Suprapubic skin (tissue), 4 donors: ENCODE measurements around the gene NINL. TPM values are rescaled to one million over a fixed set of nuclear protein-coding genes. Genes with fewer than 3 reads are reported as not detected.

ENCODE experiments used
- DNase-seq, 2 donors: peaks; one replicate each; pipeline ENCODE4 v3.0.0-alpha.2; 2019; ENCODE audit warnings: low spot score in 2 of 2
- H3K27ac ChIP-seq: fragments of 200-600 bp; sonication (generic); one replicate; pipeline ENCODE4 v1.5.1; 2019
- H3K27me3 ChIP-seq: fragments of 200-600 bp; sonication (generic); one replicate; pipeline ENCODE4 v1.5.1; 2019
- H3K36me3 ChIP-seq: fragments of 200-600 bp; sonication (generic); one replicate; pipeline ENCODE4 v1.5.1; 2019
- H3K4me1 ChIP-seq: fragments of 200-600 bp; sonication (generic); one replicate; pipeline ENCODE4 v1.5.1; 2019
- H3K4me3 ChIP-seq: fragments of 200-600 bp; sonication (generic); one replicate; pipeline ENCODE4 v1.5.1; 2019; ENCODE audit warnings: mild to moderate bottlenecking
- H3K9me3 ChIP-seq: fragments of 200-600 bp; sonication (generic); one replicate; pipeline ENCODE4 v1.5.1; 2019
- CTCF ChIP-seq, 2 donors: fragments of 200-600 bp in 1 of 2; fragments of 450-650 bp in 1 of 2; sonication (generic) in 1 of 2; IDR thresholded peaks; one replicate each; pipeline ENCODE4 v1.5.1; 2016 to 2019; ENCODE audit warnings: antibody characterized with exemption in 2 of 2, mild to moderate bottlenecking in 1 of 2, moderate library complexity in 1 of 2
- EP300 ChIP-seq: sonication (generic); formaldehyde crosslinking; IDR thresholded peaks from one replicate; pipeline ENCODE4 v1.6.1; 2017; ENCODE audit warnings: antibody characterized with exemption
- POLR2A ChIP-seq, 2 donors: fragments of 450-650 bp; IDR thresholded peaks; one replicate each; pipeline ENCODE4 v1.6.1; 2017; ENCODE audit warnings: antibody characterized with exemption in 2 of 2, mild to moderate bottlenecking in 2 of 2, moderate library complexity in 2 of 2
- POLR2AphosphoS5 ChIP-seq, 3 donors: sonication (generic); formaldehyde crosslinking; IDR thresholded peaks; one replicate each; pipeline ENCODE4 v1.6.1; 2017; ENCODE audit warnings: antibody characterized with exemption in 3 of 3
- WGBS: methylation state at CpG from one replicate; pipeline ENCODE4 v1.1.5; 2018; 5-methylcytosine and 5-hydroxymethylcytosine counted together
- total RNA-seq, 4 donors: library from RNA; depleted of rRNA; stranded (reverse); fragments of >200 nt; gene quantifications; one replicate each; pipeline ENCODE4 v1.1.0, GENCODE V29; 2016

NINL gene
- total RNA-seq, 4 donors from 2014 or later, result 2.0 to 6.9 (median 2.6) TPM

GRCh38 chr20:25493137-25493536 lies 92.2 kb downstream of the NINL start:
- Histone ChIP-seq H3K27ac (no peak overlapping the region), H3K36me3 (peaks cover 10% of the 10 kb centered on the region), H3K4me1 (peaks cover 6% of the 10 kb centered on the region), H3K4me3 (no peak overlapping the region), H3K27me3 (no peaks in the 10 kb centered on the region), H3K9me3 (no peaks in the 10 kb centered on the region)
- WGBS, result 92% methylated on average over 10 of the region's 10 CpGs
- DNase-seq, result peak in 1 of 2 donors; percentile 69
- no peak for TF ChIP-seq POLR2A (IDR thresholded peaks at IDR 0.05)
- no peak for TF ChIP-seq POLR2AphosphoS5 (IDR thresholded peaks at IDR 0.05)
- TF ChIP-seq EP300, result no peak
- no peak for TF ChIP-seq CTCF (IDR thresholded peaks at IDR 0.05)

- TF ChIP-seq POLR2AphosphoS5 (IDR thresholded peaks at IDR 0.05), result no peak
- no peak for TF ChIP-seq POLR2A (IDR thresholded peaks at IDR 0.05)
- no peak for TF ChIP-seq CTCF (IDR thresholded peaks at IDR 0.05)
- TF ChIP-seq EP300, result no peak
- H3K9me3 ChIP-seq, result no peaks in the 10 kb centered on the region
- peak in 1 of 2 donors; percentile 73 for DNase-seq
- no peak overlapping the region for H3K27ac ChIP-seq
- peaks cover 12% of the 10 kb centered on the region for H3K36me3 ChIP-seq
- 82% methylated on average over 11 of the region's 12 CpGs for WGBS
- H3K4me1 ChIP-seq, result peaks cover 15% of the 10 kb centered on the region
- no peak overlapping the region for H3K4me3 ChIP-seq
- no peaks in the 10 kb centered on the region for H3K27me3 ChIP-seq
Measured at GRCh38 chr20:25491446-25492038, 93.8 kb downstream of the NINL start.

GRCh38 chr20:25490656-25491445 lies 94.5 kb downstream of the NINL start:
- Histone ChIP-seq H3K27me3 (no peaks in the 10 kb centered on the region), H3K4me1 (peaks cover 18% of the 10 kb centered on the region), H3K9me3 (no peaks in the 10 kb centered on the region), H3K4me3 (no peak overlapping the region), H3K27ac (no peak overlapping the region), H3K36me3 (peaks cover 12% of the 10 kb centered on the region)
- WGBS, result 93% methylated on average over 4 of the region's 15 CpGs
- no peak for TF ChIP-seq POLR2A (IDR thresholded peaks at IDR 0.05)
- TF ChIP-seq CTCF (IDR thresholded peaks at IDR 0.05), result no peak
- no peak for TF ChIP-seq POLR2AphosphoS5 (IDR thresholded peaks at IDR 0.05)
- no peak for TF ChIP-seq EP300
- peak in 1 of 2 donors; percentile 72 for DNase-seq

- DNase-seq, result peak in 1 of 2 donors; percentile 70
- H3K36me3 ChIP-seq, result peaks cover 12% of the 10 kb centered on the region
- H3K9me3 ChIP-seq, result no peaks in the 10 kb centered on the region
- H3K4me1 ChIP-seq, result peaks cover 29% of the 10 kb centered on the region
- H3K27me3 ChIP-seq, result no peaks in the 10 kb centered on the region
- no peak for TF ChIP-seq POLR2AphosphoS5 (IDR thresholded peaks at IDR 0.05)
- TF ChIP-seq POLR2A (IDR thresholded peaks at IDR 0.05), result no peak
- TF ChIP-seq EP300, result no peak
- TF ChIP-seq CTCF (IDR thresholded peaks at IDR 0.05), result no peak
- H3K27ac ChIP-seq, result no peak overlapping the region
- H3K4me3 ChIP-seq, result no peak overlapping the region
- WGBS, result 86% methylated on average over 14 of the region's 15 CpGs
Measured at GRCh38 chr20:25489221-25489871, 96.0 kb downstream of the NINL start.

GRCh38 chr20:25487975-25488374 lies 97.4 kb downstream of the NINL start:
- Histone ChIP-seq H3K27me3 (no peaks in the 10 kb centered on the region), H3K4me1 (peaks cover 36% of the 10 kb centered on the region), H3K36me3 (peaks cover 12% of the 10 kb centered on the region), H3K9me3 (no peaks in the 10 kb centered on the region), H3K4me3 (no peak overlapping the region), H3K27ac (no peak overlapping the region)
- 86% methylated on average over 7 of the region's 11 CpGs for WGBS
- TF ChIP-seq CTCF (IDR thresholded peaks at IDR 0.05) (no peak), EP300 (no peak), POLR2A (IDR thresholded peaks at IDR 0.05) (no peak), POLR2AphosphoS5 (IDR thresholded peaks at IDR 0.05) (no peak)
- peak in 1 of 2 donors; percentile 60 for DNase-seq
